GM10248 (cell line): Measurements from ENCODE around the gene MAP3K1.

Source experiments
- CTCF ChIA-PET: fragments of 300-600 bp; sonication (Branson Sonifier 250); formaldehyde crosslinking; extraction: SDS; loops from one replicate; lab custom pipeline; 2021; ENCODE audit warnings: antibody characterized with exemption; lab: Yijun Ruan, JAX
- POLR2A ChIA-PET: fragments of 350-650 bp; sonication (Branson Sonifier 250); formaldehyde crosslinking; extraction: SDS; loops from one replicate; lab custom pipeline; 2020; ENCODE audit warnings: antibody characterized with exemption; lab: Yijun Ruan, JAX
- DNase-seq: peaks from one replicate; pipeline ENCODE4 v3.0.0; 2012; ENCODE audit errors: extremely low spot score
- CTCF ChIP-seq: IDR thresholded peaks from 2 replicates; pipeline ENCODE4 v1.5.1; 2012; ENCODE audit warnings: mild to moderate bottlenecking, low read depth; ENCODE audit errors: extremely low read depth, missing control alignments, control extremely low read depth

MAP3K1 gene

GRCh38 chr5:56848206-56848605 is 32.9 kb downstream of the MAP3K1 start:
- POLR2A ChIA-PET: no interaction called here
- CTCF ChIA-PET: interaction anchor here (1.4 kb wide), 1 partner anchor 10 kb away, joined by 5 read pairs; no protein-coding TSS in a partner anchor
- no peak for DNase-seq
- TF ChIP-seq CTCF: no peak

GRCh38 chr5:56849671-56850070 is 34.3 kb downstream of the MAP3K1 start:
- POLR2A ChIA-PET: no interaction called here
- CTCF ChIA-PET: no interaction called here
- TF ChIP-seq CTCF: no peak
- DNase-seq: no peak

GRCh38 chr5:56850423-56850822 is 35.1 kb downstream of the MAP3K1 start:
- DNase-seq: no peak
- POLR2A ChIA-PET: no interaction called here
- CTCF ChIA-PET: no interaction called here
- no peak for TF ChIP-seq CTCF

GRCh38 chr5:56851258-56851941 is 36.1 kb downstream of the MAP3K1 start:
- TF ChIP-seq CTCF: no peak
- POLR2A ChIA-PET: no interaction called here
- no peak for DNase-seq
- CTCF ChIA-PET: interaction anchor here (1.5 to 3.2 kb wide), 2 partner anchors 13 to 580 kb away, joined by 4 to 18 read pairs; no protein-coding TSS in a partner anchor

GRCh38 chr5:56852228-56853000 is 37.1 kb downstream of the MAP3K1 start:
- no peak for DNase-seq

More at GRCh38 chr5:56852228-56853000, 37.1 kb downstream of the MAP3K1 start:
- ChIA-PET POLR2A (no interaction called here), CTCF (interaction anchor here (1.5 to 3.2 kb wide), 2 partner anchors 14 to 581 kb away, joined by 4 to 18 read pairs; no protein-coding TSS in a partner anchor)
- TF ChIP-seq CTCF: no peak
